Central memory CD8-positive, alpha-beta T cell (primary cell): Measurements from ENCODE around the gene UVSSA.
A peak's percentile ranks its signal among the peaks of the same experiment; 100 is the strongest.
"Not testable (repeated sequence)": the region's sequence is repeated elsewhere in the genome, so short reads cannot be mapped to it uniquely, and the experiment has no call there.

Experiments
- ATAC-seq: fragments of 150-1000 bp; cut with Tn5 transposase; replicated peaks from 2 replicates; pipeline ENCODE4 v1.10.0; 2022; ENCODE audit warnings: mild to moderate bottlenecking, moderate FRiP score, moderate number of reproducible peaks; ENCODE audit not compliant: poor library complexity, severe bottlenecking; ENCODE audit errors: extremely low read depth
- DNase-seq, 2 donors: peaks; one replicate each; pipeline ENCODE4 v3.0.0; 2021; ENCODE audit warnings: low spot score in 2 of 2
- H3K27ac Mint-ChIP-seq: one replicate; pipeline ENCODE4 v1.8.0; 2022; ENCODE audit warnings: low read depth, mild to moderate bottlenecking, moderate library complexity, mixed read lengths
- H3K27me3 Mint-ChIP-seq: one replicate; pipeline ENCODE4 v1.8.0; 2022; ENCODE audit warnings: mixed read lengths
- H3K36me3 Mint-ChIP-seq: one replicate; pipeline ENCODE4 v1.8.0; 2022; ENCODE audit warnings: mild to moderate bottlenecking, moderate library complexity, mixed read lengths; ENCODE audit not compliant: insufficient read depth
- H3K4me1 Mint-ChIP-seq: one replicate; pipeline ENCODE4 v1.8.0; 2022; ENCODE audit warnings: mixed read lengths
- H3K4me3 Mint-ChIP-seq: one replicate; pipeline ENCODE4 v1.8.0; 2022; ENCODE audit warnings: mild to moderate bottlenecking, moderate library complexity, mixed read lengths
- H3K9me3 Mint-ChIP-seq: one replicate; pipeline ENCODE4 v1.8.0; 2022; ENCODE audit warnings: mixed read lengths

The UVSSA gene

GRCh38 chr4:1329408-1330371 lies 17.3 kb upstream of the UVSSA start:
- Mint-ChIP-seq H3K4me3 (peak overlapping the region; percentile 54), H3K36me3 (peaks cover 15% of the 10 kb centered on the region)

GRCh38 chr4:1330761-1331590 lies 16.0 kb upstream of the UVSSA start:
- Mint-ChIP-seq H3K36me3 (peaks cover 11% of the 10 kb centered on the region), H3K27ac (peak overlapping the region; percentile 91), H3K4me3 (peak overlapping the region; percentile 54), H3K4me1 (peaks cover 36% of the 10 kb centered on the region), H3K9me3 (no peaks in the 10 kb centered on the region), H3K27me3 (no peaks in the 10 kb centered on the region)
- ATAC-seq (peak; percentile 85), DNase-seq (peak in 1 of 2 donors; percentile 56)

More at GRCh38 chr4:1329408-1330371, 17.3 kb upstream of the UVSSA start:
- Mint-ChIP-seq H3K9me3 (no peaks in the 10 kb centered on the region), H3K4me1 (peaks cover 30% of the 10 kb centered on the region), H3K27me3 (no peaks in the 10 kb centered on the region), H3K27ac (peak overlapping the region; percentile 91)
- ATAC-seq (peak; percentile 25), DNase-seq (no peak)

GRCh38 chr4:1331591-1332353 lies 15.2 kb upstream of the UVSSA start:
- Mint-ChIP-seq H3K27me3 (no peaks in the 10 kb centered on the region), H3K27ac (peak overlapping the region; percentile 91), H3K4me3 (no peak overlapping the region), H3K36me3 (peaks cover 11% of the 10 kb centered on the region), H3K4me1 (peaks cover 36% of the 10 kb centered on the region), H3K9me3 (no peaks in the 10 kb centered on the region)
- ATAC-seq (no peak), DNase-seq (no peak)

- peaks cover 40% of the 10 kb centered on the region for H3K4me1 Mint-ChIP-seq
- no peak for ATAC-seq
- no peak for DNase-seq
- no peaks in the 10 kb centered on the region for H3K9me3 Mint-ChIP-seq
- H3K36me3 Mint-ChIP-seq = peaks cover 15% of the 10 kb centered on the region
- H3K27me3 Mint-ChIP-seq = no peaks in the 10 kb centered on the region
- H3K4me3 Mint-ChIP-seq = no peak overlapping the region
- no peak overlapping the region for H3K27ac Mint-ChIP-seq
These were observed 14.3 kb upstream of the UVSSA start for GRCh38 chr4:1332686-1333085.

GRCh38 chr4:1333256-1333655 lies 13.8 kb upstream of the UVSSA start:
- peaks cover 17% of the 10 kb centered on the region for H3K36me3 Mint-ChIP-seq
- H3K9me3 Mint-ChIP-seq = no peaks in the 10 kb centered on the region
- no peaks in the 10 kb centered on the region for H3K27me3 Mint-ChIP-seq
- DNase-seq = no peak
- H3K27ac Mint-ChIP-seq = no peak overlapping the region
- ATAC-seq = no peak
- no peak overlapping the region for H3K4me3 Mint-ChIP-seq
- peaks cover 43% of the 10 kb centered on the region for H3K4me1 Mint-ChIP-seq

GRCh38 chr4:1333851-1334578 lies 13.0 kb upstream of the UVSSA start:
- peaks cover 18% of the 10 kb centered on the region for H3K36me3 Mint-ChIP-seq

GRCh38 chr4:1334579-1334895 lies 12.5 kb upstream of the UVSSA start:
- Mint-ChIP-seq H3K27me3 (no peaks in the 10 kb centered on the region), H3K27ac (no peak overlapping the region), H3K36me3 (peaks cover 21% of the 10 kb centered on the region), H3K9me3 (no peaks in the 10 kb centered on the region), H3K4me3 (no peak overlapping the region), H3K4me1 (peaks cover 36% of the 10 kb centered on the region)
- DNase-seq = no peak
- no peak for ATAC-seq

More at GRCh38 chr4:1333851-1334578, 13.0 kb upstream of the UVSSA start:
- H3K9me3 Mint-ChIP-seq, H3K27ac Mint-ChIP-seq, H3K4me3 Mint-ChIP-seq, DNase-seq, H3K27me3 Mint-ChIP-seq, ATAC-seq: not testable (repeated sequence)
- H3K4me1 Mint-ChIP-seq = peaks cover 42% of the 10 kb centered on the region

GRCh38 chr4:1335193-1335883 lies 11.7 kb upstream of the UVSSA start:
- not testable (repeated sequence) for H3K9me3 Mint-ChIP-seq, H3K27me3 Mint-ChIP-seq, ATAC-seq, H3K4me3 Mint-ChIP-seq, DNase-seq
- Mint-ChIP-seq H3K36me3 (peaks cover 20% of the 10 kb centered on the region), H3K4me1 (peaks cover 28% of the 10 kb centered on the region), H3K27ac (peak overlapping the region; percentile 17)

GRCh38 chr4:1336088-1336491 lies 10.9 kb upstream of the UVSSA start:
- DNase-seq (no peak), ATAC-seq (no peak)
- Mint-ChIP-seq H3K9me3 (no peaks in the 10 kb centered on the region), H3K36me3 (peaks cover 21% of the 10 kb centered on the region), H3K4me3 (no peak overlapping the region), H3K4me1 (peaks cover 21% of the 10 kb centered on the region), H3K27me3 (no peaks in the 10 kb centered on the region), H3K27ac (no peak overlapping the region)

- H3K9me3 Mint-ChIP-seq = no peaks in the 10 kb centered on the region
- H3K4me3 Mint-ChIP-seq = no peak overlapping the region
- peak overlapping the region; percentile 70 for H3K27ac Mint-ChIP-seq
- ATAC-seq = no peak
- H3K36me3 Mint-ChIP-seq = peaks cover 25% of the 10 kb centered on the region
- no peaks in the 10 kb centered on the region for H3K27me3 Mint-ChIP-seq
- peaks cover 13% of the 10 kb centered on the region for H3K4me1 Mint-ChIP-seq
- no peak for DNase-seq
These were observed 9.6 kb upstream of the UVSSA start for GRCh38 chr4:1337376-1337831.

- no peak for DNase-seq
- peak overlapping the region; percentile 70 for H3K27ac Mint-ChIP-seq
- peaks cover 24% of the 10 kb centered on the region for H3K36me3 Mint-ChIP-seq
- peaks cover 13% of the 10 kb centered on the region for H3K4me1 Mint-ChIP-seq
- no peaks in the 10 kb centered on the region for H3K9me3 Mint-ChIP-seq
- no peak for ATAC-seq
- no peaks in the 10 kb centered on the region for H3K27me3 Mint-ChIP-seq
- no peak overlapping the region for H3K4me3 Mint-ChIP-seq
These were observed 8.9 kb upstream of the UVSSA start for GRCh38 chr4:1337951-1338751.
